NCI-H526 (cell line): ENCODE data around the gene ALKBH6.
"Not testable (repeated sequence)": the region's sequence is repeated elsewhere in the genome, so short reads cannot be mapped to it uniquely, and the experiment has no call there.

ENCODE experiments used
- DNase-seq, 2 experiments: peaks; one replicate each; lab custom pipeline; 2025; lab: John Stamatoyannopoulos, UW

ALKBH6 gene

DNA sequence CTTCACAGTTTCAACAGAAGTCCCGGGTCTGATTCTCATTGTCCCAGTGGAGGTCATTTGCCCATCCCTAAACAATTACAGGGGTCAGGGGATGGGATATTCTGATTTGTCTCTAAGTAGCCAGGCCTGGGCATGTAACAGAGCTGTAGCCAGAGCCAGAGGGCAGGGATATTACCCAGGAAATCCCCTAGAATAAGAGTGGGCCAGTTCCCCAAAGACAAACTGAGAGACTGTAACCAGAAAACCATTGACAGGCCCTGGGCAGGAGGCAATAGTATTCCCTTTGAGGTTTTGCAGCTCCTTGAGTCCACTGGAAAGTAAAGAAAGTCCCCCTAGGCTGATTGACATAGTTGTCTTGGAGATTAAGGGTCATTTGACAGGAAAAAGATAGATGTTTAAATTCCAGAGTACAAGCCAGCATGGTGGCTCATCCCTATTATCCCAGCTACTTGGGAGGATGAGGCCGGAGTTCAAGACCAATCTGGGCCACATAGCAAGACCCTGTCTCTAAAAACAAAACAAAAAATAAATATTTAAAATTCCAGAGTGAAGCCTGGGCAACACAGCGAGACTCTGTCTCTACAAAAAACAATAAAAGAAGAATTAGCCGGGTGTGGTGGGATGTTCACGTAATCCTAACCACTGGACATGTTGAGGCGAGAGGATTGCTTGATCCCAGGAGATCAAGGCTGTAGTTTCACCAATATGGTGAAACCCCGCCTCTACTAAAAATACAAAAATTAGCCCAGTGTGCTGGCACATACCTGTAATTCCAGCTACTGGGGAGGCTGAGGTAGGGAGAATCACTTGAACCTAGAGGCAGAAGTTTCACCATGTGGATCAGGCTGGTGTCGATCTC, 20.9 kb downstream of the ALKBH6 start:
- DNase-seq, result no peak

DNA sequence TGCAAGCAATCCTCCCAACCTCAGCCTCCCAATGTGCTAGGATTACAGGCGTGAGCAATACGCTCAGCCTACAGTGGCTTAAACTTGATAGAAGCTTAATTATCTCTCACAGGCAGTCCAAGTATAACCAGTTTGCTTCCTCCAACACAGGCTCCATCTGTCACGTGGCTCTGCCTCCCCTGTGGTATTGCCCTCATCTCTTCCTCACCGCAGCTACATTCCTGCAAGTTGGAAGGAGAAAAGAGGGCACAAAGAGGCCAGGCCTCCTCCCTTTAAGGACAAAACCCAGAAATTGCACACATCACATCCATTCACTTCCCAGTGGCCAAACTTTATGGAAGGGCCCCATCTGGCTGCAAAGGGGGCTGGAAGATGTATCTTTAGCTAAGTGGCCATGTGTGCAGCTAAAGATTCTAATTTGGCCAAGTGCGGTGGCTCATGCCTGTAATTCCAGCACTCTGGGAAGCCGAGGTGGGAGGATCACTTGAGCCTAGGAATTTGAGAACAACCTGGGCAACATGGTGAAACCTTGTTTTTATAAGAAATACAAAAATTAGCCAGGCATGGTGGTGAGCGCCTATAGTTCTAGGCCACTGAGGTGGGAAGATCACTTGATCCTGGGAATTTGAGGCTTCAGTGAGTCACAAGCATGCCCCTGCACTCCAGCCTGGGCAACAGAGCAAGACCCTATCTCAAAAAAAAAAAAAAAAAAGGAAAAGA, 22.1 kb downstream of the ALKBH6 start:
- DNase-seq, result no peak

DNA sequence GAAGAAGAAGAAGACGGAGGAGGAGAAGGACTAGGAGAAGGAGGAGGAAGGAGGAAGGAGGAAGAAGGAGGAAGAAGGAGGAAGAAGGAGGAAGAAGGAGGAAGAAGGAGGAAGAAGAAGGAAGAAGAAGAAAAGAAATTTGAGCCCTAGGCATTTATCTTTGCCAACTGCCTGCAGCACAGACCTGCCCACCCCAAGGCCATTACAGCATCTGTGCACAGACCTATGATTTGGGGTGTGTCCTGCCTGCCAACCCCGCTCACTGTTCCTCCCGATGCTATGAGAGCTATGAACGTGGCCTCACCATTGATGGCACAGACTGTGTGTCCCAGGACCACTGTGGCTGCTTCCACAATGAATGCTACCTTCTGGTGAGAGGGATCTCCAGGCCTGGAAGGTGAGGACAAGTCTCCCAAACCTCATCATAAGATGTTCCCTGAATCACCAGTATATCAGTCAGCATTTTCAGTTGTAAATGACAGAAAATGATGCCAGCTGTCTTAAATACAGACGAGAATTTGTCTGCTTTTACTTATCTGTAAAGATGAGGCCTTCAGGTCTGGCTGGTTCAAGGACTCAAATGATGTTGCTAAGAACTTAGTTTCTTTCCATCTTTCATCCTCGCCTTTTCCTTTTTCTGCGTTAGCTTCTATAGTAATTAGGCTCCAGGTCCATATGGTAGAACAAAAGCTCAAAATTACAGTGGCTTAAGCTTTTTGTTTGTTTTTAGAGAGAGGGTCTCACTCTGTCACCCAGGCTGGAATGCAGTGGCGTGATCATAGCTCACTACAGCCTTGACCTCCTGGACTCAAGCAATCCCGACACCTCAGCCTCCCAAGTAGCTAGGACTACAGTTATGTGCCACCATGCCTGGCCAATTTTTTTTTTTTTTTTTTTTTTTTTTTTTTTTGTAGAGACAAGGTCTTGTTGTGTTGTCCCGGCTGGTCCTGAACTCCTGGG, 23.0 kb downstream of the ALKBH6 start:
- no peak for DNase-seq

DNA sequence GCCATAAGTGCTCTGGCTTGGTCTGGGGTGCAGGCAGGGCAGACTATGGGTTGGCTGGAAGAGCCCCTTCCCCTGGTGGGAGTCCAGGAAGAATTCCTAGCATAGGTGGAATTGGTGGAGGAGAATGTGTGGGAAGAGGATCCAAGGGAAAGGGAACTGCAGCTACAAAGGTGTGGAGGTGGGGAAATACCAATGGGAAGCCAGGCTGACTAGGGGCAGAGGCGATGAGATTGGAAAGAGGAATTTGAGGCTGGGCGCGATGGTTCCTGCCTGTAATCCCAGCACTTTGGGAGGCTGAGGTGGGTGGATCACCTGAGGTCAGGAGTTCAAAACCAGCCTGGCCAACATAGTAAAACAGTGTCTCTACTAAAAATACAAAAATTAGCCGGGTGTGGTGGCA, 23.9 kb downstream of the ALKBH6 start:
- DNase-seq, result no peak

DNA sequence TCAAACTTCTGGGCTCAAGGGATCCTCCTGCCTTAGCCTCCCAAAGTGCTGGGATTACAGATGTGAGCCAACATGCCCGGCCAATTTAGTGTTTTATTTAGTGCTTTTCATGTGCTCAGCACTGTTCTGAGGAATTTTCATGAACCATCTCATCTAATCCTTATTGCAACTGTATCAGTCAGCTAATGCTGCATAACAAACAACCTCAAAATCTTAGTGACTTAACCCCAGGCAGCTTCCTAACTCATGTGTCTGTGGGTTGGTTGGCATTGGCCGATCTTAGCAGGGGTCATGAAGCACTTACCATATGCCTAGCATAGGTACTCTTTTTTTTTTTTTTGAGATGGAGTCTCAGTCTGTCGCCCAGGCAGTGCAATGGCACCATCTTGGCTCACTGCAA, 25.2 kb downstream of the ALKBH6 start:
- no peak for DNase-seq

DNA sequence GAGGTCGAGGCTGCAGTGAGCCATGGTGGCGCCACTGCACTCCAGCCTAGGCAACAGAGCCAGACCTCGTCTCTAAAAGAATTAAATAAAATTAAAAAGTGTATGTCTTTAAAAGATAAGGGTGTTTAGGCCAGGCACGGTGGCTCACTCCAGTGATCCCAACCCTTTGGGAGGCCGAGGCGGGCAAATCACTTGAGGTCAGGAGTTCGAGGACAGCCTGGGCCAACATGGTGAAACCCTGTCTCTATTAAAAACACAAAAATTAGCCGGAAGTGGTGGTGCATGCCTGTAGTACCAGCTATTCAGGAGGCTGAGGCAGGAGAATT, 26.5 kb downstream of the ALKBH6 start:
- no peak for DNase-seq

DNA sequence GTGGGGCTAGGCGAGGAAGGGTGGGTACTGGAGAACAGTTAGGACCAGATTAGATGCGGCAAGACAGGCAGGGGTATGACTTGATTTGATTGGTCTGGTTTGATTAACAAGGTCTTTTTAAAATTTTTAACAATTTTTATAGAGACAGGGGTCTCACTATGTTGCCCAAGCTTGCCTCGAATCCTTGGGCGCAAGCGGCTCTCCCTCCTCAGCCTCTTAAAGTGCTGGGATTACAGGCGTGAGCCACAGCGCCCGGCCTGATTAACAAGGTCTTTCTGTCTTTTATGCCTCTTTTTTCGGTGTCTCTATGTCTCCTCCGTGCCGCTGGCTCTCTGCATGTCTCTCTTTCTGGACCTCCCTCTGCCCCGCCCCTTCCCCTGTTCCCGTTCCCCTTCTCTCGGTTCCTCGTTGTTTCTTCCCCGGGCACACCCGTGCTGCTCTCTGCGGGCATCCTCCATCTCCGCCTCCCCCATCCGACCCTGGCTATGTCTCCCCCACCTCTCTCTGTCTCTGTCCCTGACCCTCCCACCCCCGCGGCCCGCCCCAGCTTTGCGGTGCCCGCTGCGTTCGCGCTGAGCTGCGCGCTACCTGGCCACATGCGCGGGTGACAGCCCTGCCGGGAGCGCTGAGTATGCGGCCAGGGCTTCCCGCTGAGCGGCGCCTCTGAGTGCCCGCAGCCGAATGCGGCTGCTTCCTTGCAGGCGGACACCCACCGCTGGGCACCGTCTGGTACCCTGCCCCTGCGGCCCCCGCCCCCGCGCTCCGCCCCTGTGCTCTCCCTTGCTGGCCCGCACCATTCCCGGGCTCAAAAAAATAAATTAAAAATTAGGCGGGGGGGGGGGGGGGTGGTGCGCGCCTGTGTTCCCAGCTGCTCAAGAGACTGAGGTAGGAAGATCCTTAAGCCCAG, 27.1 kb downstream of the ALKBH6 start:
- peak; percentile 61 to 90 for DNase-seq

DNA sequence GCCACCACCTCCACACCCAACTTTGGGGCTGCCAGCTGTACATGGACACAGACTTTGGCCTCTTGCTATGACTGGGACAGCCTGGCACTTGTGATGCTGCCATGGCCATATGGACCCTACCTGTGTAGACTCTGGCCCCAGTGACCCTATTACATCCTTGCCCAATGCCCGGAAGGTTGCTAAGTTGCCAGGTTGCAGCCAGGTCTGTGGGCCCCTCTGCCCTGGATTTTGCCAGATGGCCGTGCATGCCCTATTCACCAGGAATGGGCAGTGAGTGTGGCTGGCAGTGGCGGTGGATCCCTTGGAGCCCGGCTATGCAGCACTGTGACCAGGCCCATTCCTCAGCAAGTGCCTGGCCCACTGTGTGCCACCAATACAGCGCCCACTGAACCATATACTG, 27.9 kb downstream of the ALKBH6 start:
- no peak for DNase-seq

DNA sequence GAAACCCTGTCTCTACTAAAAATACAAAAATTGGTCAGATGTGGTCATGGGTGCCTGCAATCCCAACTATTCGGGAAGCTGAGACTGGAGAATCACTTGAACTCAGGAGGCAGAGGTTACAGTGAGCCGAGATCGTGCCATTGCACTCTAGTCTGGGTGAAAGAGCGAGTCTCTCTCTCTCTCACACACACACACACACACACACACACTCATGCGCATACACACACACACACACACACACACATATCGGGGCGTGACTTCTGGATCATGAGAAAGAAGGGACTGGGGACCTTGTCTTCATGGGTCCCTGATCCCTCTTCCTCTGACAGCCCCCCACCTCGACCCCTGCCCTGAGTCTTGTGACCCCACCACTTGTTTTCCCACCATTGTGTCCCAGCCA, 30.8 kb downstream of the ALKBH6 start:
- DNase-seq, result no peak

DNA sequence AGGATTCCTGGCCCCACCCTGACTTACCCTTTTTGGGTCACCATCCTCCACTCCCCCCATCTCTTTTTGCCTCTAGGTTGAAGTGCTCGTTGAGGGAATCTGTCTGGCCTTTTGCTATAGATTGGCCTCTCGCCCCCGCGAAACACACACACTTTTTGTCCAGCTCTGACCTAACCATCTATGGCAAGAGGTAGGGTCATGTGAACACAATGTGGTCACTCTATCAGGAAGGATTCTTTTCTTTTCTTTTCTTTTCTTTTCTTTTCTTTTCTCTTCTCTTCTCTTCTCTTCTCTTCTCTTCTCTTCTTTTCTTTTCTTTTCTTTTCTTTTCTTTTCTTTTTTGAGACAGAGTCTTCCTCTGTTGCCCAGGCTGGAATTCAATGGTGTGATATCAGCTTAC, 33.0 kb downstream of the ALKBH6 start:
- not testable (repeated sequence) for DNase-seq

DNA sequence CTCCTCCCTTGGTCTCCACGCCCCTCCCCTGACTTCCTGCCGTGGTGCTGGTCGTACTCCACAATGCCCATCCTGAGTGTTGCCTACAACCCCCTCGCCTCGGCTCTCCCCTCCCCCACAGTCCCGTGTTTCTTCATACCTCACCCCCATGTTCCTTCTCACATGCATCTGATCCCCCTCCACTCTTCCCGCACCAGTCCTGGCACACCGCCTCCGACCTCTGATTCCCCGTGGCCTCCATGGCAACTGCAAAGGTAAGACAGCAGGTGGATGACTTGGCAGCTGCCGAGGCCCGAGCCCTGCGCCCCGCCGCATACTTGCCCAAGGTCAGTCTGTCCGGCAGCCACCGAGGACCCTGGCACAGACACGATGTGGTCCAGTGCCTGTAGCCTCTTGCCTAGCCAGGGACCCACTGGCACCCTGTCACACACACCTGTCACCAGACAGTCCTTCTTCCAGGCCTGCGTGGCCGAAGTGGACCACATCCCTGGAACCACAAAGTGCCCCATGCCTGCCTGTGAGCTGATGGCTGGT, 35.1 kb downstream of the ALKBH6 start:
- DNase-seq, result no peak

DNA sequence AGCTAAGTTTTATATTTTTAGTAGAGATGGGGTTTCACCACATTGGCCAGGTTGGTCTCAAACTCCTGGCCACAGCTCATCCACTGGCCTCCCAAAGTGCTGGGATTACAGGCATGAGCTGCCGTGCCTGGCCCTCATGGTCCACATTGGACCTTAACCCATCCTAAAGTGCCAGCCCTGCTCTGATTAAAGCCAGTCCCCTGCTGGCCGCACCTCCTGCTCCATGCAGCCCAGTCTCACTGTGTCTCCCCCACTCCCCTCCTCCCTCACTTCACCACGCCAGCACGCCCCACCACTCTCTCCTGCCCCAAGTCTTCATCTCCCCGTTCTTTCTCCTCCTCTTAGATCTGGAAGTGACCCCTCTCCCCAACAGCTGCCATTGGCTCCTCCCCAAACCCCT, 35.7 kb downstream of the ALKBH6 start:
- no peak for DNase-seq

DNA sequence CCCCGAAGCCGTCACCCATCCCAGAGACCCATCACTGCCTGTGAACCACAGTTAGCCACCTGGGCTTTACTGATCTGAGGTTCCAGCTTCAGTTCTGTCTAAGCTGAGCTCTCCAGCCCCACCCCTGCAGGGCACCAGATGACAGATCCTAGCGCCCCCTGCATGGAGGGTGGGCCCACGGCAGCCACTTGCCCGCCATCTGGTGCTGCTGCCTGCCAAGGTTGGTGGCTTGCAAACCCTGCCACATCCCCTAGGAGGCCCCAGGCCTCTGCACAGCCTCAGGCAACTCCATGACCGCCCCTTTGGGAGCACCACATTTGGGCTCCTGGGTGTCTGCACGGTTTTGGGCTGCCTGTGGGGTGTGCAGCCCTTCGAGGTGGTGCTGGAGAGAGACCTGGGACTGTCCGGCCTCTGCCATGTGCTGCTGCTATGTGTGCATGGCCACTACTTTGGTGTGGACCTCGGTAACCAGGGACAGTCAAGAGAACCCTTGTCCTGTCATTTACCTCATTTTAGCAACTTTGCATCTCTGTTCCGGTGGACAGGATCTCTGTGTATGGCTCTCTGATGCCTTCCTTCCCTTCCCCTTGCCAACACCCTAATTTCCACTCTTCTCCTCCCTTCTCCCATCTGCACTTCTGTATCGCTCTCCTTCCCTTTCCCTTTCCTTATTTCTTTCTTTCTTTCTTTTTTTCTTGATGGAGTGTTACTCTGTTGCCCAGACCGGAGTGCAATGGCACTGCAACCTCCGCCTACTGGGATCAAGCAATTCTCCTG, 36.4 kb downstream of the ALKBH6 start:
- DNase-seq, result peak; percentile 30 to 69

DNA sequence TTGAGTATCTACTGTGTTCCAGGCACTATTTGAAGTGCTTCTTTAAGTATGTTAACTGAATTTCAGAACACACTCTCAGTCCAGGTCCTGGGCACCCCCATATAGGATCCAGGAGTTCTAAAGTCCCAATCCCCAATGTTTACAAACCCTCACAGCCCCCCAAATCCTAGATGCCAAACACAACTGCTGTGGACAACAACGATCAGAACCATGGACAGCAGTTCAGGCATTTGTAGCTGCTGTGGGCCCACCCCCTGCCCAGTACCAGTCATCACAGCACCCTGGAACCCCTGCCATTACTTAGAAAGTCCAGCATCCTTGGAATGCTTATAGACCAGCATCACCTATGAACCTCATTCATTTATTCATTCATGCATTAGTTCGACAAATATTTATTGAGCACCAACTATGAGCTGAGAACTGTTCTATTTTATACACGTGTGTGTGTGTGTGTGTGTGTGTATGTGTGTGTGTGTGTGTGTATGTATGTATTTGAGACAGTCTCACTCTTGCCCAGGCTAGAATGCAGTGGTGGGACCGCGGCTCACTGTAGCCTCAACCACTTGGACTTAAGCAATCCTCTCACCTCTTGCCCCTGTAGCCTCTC, 38.3 kb downstream of the ALKBH6 start:
- no peak for DNase-seq

DNA sequence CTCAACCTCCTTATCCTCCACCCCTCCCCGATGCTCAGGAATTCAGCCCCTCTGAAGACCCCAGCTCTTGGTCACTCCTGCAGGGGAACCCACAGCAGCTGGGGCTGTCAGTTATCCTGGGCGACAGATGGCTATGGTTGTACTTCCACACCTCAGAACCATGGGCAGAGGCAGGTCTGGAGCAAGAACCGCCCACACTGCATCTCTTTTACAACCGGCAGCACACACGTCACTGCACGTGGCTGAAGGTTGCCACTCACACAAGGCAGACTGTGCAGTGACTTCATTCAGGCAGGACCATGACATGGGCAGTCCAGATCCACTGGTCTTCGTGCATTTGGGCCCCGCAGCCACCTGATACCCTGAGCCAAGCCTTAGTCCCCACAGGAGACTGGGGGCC, 40.5 kb downstream of the ALKBH6 start:
- DNase-seq, result peak in 1 of 2 experiments; percentile 19

DNA sequence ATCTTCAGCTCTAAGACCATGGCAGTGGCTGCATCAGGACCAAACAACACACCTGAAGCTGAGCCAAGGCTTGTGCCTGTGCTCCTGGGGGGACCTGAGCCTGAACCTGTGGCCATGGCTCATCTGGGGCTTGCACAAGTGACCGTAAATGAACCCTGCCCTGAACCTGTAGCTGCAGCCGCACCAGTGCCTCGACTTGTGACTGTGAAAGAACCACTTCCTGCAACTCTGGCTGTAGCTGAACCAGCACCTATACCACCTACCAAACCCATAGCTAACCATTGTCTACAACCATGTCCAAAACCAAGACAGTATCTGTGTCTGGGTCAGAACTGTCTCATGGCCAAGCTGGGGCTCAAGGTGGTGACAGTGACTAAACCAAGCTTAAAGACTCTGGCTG, 47.2 kb downstream of the ALKBH6 start:
- no peak for DNase-seq

DNA sequence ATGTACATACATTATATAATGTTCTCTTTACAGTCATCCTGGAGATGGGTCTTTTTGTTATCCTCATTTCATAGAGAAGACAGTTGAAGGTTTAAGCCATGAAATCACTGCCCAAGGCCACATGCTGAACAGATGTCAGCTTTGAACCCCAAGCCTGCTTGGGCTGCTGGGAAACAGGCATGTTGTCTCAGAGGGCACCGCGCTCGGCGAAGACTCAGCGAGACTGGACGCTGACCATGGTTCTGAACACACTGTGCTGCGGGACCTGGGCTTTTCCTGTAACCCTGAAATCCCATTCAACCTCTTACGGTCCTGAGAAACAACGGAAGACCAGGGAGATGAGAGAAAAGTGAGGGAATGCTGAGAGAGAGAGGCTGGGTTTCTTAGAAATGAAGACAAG, 50.5 kb downstream of the ALKBH6 start:
- no peak for DNase-seq

DNA sequence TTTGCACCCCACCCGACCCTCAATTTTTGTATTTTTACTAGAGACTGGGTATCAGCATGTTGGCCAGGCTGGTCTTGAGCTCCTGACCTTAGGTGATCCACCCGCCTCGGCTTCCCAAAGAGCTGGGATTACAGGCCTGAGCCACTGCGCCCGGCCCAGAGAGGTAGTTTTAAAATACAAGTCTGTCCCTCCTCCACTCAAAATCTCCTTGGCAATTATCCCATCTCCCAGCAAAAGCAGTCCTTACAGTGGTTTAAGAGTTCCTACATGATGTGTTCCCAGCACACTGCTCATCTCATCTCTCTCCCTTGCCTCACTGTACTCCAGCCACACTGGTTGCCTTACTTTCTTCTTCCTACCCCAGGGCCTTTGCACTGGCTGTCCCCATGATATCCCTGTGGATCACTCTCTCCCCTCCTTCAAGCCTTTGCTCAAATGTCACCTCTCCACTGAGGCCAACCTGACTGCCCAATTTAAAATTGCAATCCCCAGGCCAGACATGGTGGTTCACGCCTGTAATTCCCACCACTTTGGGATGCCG, 53.5 kb downstream of the ALKBH6 start:
- DNase-seq, result no peak

DNA sequence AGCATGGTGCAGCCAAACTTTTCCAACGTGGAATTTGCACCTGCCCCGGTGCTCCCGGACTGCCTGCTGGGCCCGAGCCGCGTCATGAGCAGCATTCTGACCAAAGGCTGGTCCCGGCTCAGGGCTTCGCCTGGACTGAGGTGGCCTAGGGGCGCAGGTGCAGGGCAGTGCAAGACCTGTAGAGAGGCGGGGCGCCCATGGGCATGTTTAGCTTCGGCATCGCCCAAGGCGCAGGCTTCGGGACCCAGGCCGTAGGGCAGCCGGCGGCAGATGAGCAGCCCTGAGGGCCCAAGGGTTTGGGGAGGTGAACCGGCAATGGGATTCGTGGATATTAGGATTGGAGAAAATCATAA, 54.1 kb downstream of the ALKBH6 start:
- DNase-seq, result peak in 1 of 2 experiments; percentile 44
